ENCODE measurements around the gene SMG6.

GRCh38 chr17:2146132-2146871 is 157.3 kb downstream of the SMG6 start:
- TF ChIP-seq CTCF (tag by site-specific recombination; IDR thresholded peaks at IDR 0.05), result no peak
- TF ChIP-seq TCF7L2 (IDR thresholded peaks at IDR 0.05; ENCODE audit: borderline replicate concordance, low read depth, low read length), result no peak
- TF ChIP-seq ZNF274 (IDR thresholded peaks at IDR 0.05; ENCODE audit: low read length), result no peak
- TF ChIP-seq ZNF274 (tag by site-specific recombination; IDR thresholded peaks at IDR 0.05; ENCODE audit: borderline replicate concordance), result no peak
- no peak for TF ChIP-seq ZSCAN30 (tag by site-specific recombination; IDR thresholded peaks at IDR 0.05)
- no peak for TF ChIP-seq YY1 (tag by site-specific recombination; IDR thresholded peaks at IDR 0.05)
- TF ChIP-seq ZNF544 (tag by site-specific recombination; IDR thresholded peaks at IDR 0.05), result no peak
- TF ChIP-seq ZXDB (tag by site-specific recombination; IDR thresholded peaks at IDR 0.05), result no peak
- TF ChIP-seq GLI2 (tag by site-specific recombination; IDR thresholded peaks at IDR 0.05; ENCODE audit: borderline replicate concordance, low read depth), result no peak
- TF ChIP-seq KLF10 (tag by site-specific recombination; IDR thresholded peaks at IDR 0.05), result no peak
- no peak for TF ChIP-seq ZNF423 (tag by site-specific recombination; IDR thresholded peaks at IDR 0.05)
- TF ChIP-seq ZNF26 (tag by site-specific recombination; IDR thresholded peaks at IDR 0.05), result no peak
- TF ChIP-seq ZEB2 (tag by site-specific recombination; IDR thresholded peaks at IDR 0.05), result no peak
- no peak for TF ChIP-seq ZNF571 (tag by site-specific recombination; IDR thresholded peaks at IDR 0.05)
